Measurements from ENCODE around the gene ARSG.

DNA sequence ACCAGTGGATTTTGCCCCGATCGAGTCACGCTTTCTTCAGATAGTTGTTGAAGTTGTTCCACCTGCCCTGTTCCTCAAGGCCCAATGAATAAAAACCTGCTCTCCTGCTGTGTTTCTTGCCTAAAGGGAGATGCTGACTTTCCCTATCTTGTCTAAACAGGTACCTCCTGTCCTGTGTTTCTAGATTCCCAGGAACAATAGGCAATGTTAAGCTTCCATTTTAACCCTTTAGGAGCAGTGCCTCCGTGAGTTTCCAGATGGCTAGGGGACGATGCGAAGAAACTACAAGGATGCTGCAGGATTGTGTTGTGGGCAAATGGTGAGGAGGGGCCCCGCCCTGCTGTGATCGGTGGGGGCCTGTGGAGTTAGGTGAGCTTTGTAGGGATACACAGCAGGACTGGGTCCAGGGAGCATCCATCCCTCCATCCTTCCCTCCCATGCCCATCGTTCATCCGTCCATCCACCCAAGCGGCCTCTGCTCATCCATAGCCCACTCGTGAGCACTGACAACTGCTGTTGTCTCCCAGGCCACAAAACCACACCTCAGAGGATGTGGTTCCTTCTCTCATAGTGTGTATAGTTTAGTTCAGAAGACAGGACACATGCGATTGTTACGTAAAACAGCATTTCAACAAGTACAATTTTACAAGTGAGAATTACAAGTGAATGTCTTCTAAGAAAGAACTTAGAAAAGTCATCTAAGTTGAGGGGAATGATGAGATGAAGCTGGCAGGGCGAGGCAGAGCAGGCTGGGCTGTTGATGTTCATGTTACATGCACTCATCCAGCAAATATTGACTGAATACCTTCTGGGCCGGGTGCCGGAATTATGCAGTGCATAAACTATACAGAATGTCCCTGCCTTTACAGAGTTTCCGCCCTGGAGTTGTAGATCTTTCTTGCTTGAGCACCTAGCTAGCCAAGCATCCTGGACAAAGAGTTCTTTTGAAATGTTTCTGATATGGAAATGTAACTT lies 5.2 kb downstream of the ARSG start:
- TF ChIP-seq CTCF (IDR thresholded peaks at IDR 0.05) (no peak), EZH2phosphoT487 (IDR thresholded peaks at IDR 0.05) (no peak)
